ENCODE measurements around the gene WDR11.

WDR11 gene

GRCh38 chr10:120942806-120943413 lies 91.7 kb downstream of the WDR11 start:
- Histone ChIP-seq H3K9me3 (ENCODE audit: low read length) (no peaks in the 10 kb centered on the region), H3K4me3 (ENCODE audit: low read length) (peak overlapping the region; percentile 14), H3K36me3 (ENCODE audit: insufficient read depth, low read length) (no peaks in the 10 kb centered on the region), H3K4me1 (ENCODE audit: insufficient read depth, low read length) (no peaks in the 10 kb centered on the region), H2AFZ (ENCODE audit: low read depth, low read length) (peak overlapping the region; percentile 49), H3K27me3 (ENCODE audit: insufficient read depth, low read length) (peaks cover 3% of the 10 kb centered on the region)

GRCh38 chr10:120943542-120943941 lies 92.4 kb downstream of the WDR11 start:
- Histone ChIP-seq H3K27me3 (ENCODE audit: insufficient read depth, low read length) (peaks cover 3% of the 10 kb centered on the region), H3K9me3 (ENCODE audit: low read length) (no peaks in the 10 kb centered on the region), H3K4me1 (ENCODE audit: insufficient read depth, low read length) (no peaks in the 10 kb centered on the region), H2AFZ (ENCODE audit: low read depth, low read length) (no peak overlapping the region), H3K4me3 (ENCODE audit: low read length) (no peak overlapping the region), H3K36me3 (ENCODE audit: insufficient read depth, low read length) (no peaks in the 10 kb centered on the region)

DNA sequence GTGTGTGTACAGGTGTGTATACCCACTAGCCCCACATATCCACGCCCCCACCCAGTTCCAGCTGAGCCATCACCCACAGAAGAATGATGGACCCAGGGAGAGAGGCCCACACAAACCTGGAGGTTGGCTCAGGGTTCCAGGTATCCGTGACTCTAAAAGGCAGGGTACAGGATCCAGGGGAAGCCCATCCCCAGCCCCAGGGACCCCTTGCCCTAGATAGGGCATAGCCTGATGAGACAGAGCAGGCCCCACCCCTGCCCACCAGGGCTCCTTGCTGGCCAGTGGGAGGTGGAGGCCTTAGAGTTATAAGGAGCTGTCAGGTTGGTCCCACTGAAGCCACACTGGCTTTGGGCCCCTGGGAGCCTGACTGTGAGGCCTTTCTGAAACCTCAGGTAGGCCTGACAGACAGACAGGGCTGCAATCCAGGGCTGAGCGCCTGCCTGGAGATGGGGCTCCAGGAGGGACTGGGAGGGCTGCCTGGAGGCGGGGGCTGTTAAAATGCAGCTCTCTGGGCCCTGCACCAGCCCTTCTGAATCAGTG lies 93.5 kb downstream of the WDR11 start:
- H3K27me3 ChIP-seq (ENCODE audit: insufficient read depth, low read length), result peaks cover 7% of the 10 kb centered on the region
- no peaks in the 10 kb centered on the region for H3K9me3 ChIP-seq (ENCODE audit: low read length)
- H3K4me1 ChIP-seq (ENCODE audit: insufficient read depth, low read length), result peaks cover 6% of the 10 kb centered on the region
- no peaks in the 10 kb centered on the region for H3K36me3 ChIP-seq (ENCODE audit: insufficient read depth, low read length)
- H3K4me3 ChIP-seq (ENCODE audit: low read length), result no peak overlapping the region
- no peak overlapping the region for H2AFZ ChIP-seq (ENCODE audit: low read depth, low read length)

GRCh38 chr10:120945182-120945581 lies 94.0 kb downstream of the WDR11 start:
- peaks cover 12% of the 10 kb centered on the region for H3K27me3 ChIP-seq (ENCODE audit: insufficient read depth, low read length)
- no peak overlapping the region for H3K4me3 ChIP-seq (ENCODE audit: low read length)

GRCh38 chr10:120945801-120946302 lies 94.7 kb downstream of the WDR11 start:
- Histone ChIP-seq H3K4me1 (ENCODE audit: insufficient read depth, low read length) (peaks cover 13% of the 10 kb centered on the region), H2AFZ (ENCODE audit: low read depth, low read length) (no peak overlapping the region), H3K9me3 (ENCODE audit: low read length) (no peaks in the 10 kb centered on the region), H3K36me3 (ENCODE audit: insufficient read depth, low read length) (no peaks in the 10 kb centered on the region), H3K4me3 (ENCODE audit: low read length) (no peak overlapping the region), H3K27me3 (ENCODE audit: insufficient read depth, low read length) (peaks cover 16% of the 10 kb centered on the region)

More at GRCh38 chr10:120945182-120945581, 94.0 kb downstream of the WDR11 start:
- Histone ChIP-seq H2AFZ (ENCODE audit: low read depth, low read length) (no peak overlapping the region), H3K36me3 (ENCODE audit: insufficient read depth, low read length) (no peaks in the 10 kb centered on the region), H3K9me3 (ENCODE audit: low read length) (no peaks in the 10 kb centered on the region), H3K4me1 (ENCODE audit: insufficient read depth, low read length) (peaks cover 11% of the 10 kb centered on the region)

GRCh38 chr10:120946497-120946896 lies 95.3 kb downstream of the WDR11 start:
- no peaks in the 10 kb centered on the region for H3K36me3 ChIP-seq (ENCODE audit: insufficient read depth, low read length)
- H3K9me3 ChIP-seq (ENCODE audit: low read length), result peaks cover 2% of the 10 kb centered on the region
- H3K4me1 ChIP-seq (ENCODE audit: insufficient read depth, low read length), result peaks cover 13% of the 10 kb centered on the region
- peaks cover 22% of the 10 kb centered on the region for H3K27me3 ChIP-seq (ENCODE audit: insufficient read depth, low read length)
- H2AFZ ChIP-seq (ENCODE audit: low read depth, low read length), result no peak overlapping the region
- H3K4me3 ChIP-seq (ENCODE audit: low read length), result no peak overlapping the region

GRCh38 chr10:120948889-120949608 lies 97.9 kb downstream of the WDR11 start:
- Histone ChIP-seq H2AFZ (ENCODE audit: low read depth, low read length) (peak overlapping the region; percentile 69), H3K4me3 (ENCODE audit: low read length) (peak overlapping the region; percentile 49), H3K27me3 (ENCODE audit: insufficient read depth, low read length) (peaks cover 25% of the 10 kb centered on the region), H3K4me1 (ENCODE audit: insufficient read depth, low read length) (peaks cover 13% of the 10 kb centered on the region), H3K9me3 (ENCODE audit: low read length) (peaks cover 5% of the 10 kb centered on the region), H3K36me3 (ENCODE audit: insufficient read depth, low read length) (no peaks in the 10 kb centered on the region)

DNA sequence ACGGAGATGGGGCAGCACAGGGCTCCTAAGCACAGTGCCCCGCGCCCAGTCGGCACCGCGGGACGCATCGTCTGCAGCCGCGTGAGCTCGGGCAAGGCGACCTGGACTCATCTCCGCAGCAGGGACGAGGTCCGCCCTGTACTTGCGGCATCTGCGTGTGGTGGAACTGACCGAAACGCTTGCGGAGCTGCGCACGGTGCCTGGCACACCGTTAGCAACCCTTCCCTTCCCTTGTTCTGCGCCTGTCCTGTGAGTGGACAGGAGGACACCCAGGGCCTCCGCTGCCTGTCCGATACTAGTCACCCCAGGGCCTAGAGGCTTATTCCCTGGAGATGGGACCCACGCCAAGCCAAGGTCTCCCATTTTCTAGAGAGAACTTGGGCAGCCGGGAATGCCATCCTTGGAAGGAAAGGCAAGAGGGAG lies 98.5 kb downstream of the WDR11 start:
- peak overlapping the region; percentile 69 for H2AFZ ChIP-seq (ENCODE audit: low read depth, low read length)
- peaks cover 25% of the 10 kb centered on the region for H3K27me3 ChIP-seq (ENCODE audit: insufficient read depth, low read length)
- H3K4me3 ChIP-seq (ENCODE audit: low read length), result peak overlapping the region; percentile 49
- peaks cover 13% of the 10 kb centered on the region for H3K4me1 ChIP-seq (ENCODE audit: insufficient read depth, low read length)
- no peaks in the 10 kb centered on the region for H3K36me3 ChIP-seq (ENCODE audit: insufficient read depth, low read length)
- H3K9me3 ChIP-seq (ENCODE audit: low read length), result peaks cover 5% of the 10 kb centered on the region

DNA sequence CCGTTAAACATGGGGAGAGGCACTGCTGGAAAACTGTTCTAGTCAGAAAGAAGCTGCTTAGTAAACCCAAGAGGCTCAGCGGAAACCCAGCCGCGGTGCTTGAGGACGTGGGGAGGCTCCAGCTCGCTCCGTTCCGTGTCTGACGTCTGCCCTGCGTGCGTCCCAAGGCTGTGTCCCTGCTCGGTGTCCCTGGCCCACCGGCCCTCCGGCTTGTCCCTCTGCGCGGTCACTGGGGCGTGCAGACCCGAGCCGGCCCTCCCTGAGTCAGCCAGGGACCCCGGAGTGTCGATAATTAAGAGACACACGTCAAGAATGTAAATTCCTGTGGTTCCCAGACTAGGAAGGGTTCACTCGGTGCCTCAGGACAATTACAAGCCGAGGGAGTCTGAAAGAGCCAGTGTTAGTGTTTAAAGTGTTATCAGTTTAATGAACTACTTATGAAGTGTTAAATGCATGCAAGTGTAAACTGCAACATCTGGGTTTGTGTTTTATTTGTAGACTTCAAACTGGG lies 98.9 kb downstream of the WDR11 start:
- Histone ChIP-seq H2AFZ (ENCODE audit: low read depth, low read length) (peak overlapping the region; percentile 69), H3K4me3 (ENCODE audit: low read length) (no peak overlapping the region), H3K27me3 (ENCODE audit: insufficient read depth, low read length) (peaks cover 25% of the 10 kb centered on the region), H3K9me3 (ENCODE audit: low read length) (peaks cover 5% of the 10 kb centered on the region), H3K4me1 (ENCODE audit: insufficient read depth, low read length) (peaks cover 13% of the 10 kb centered on the region), H3K36me3 (ENCODE audit: insufficient read depth, low read length) (no peaks in the 10 kb centered on the region)

GRCh38 chr10:120951288-120951687 lies 100.1 kb downstream of the WDR11 start:
- Histone ChIP-seq H3K36me3 (ENCODE audit: insufficient read depth, low read length) (no peaks in the 10 kb centered on the region), H3K4me1 (ENCODE audit: insufficient read depth, low read length) (peaks cover 13% of the 10 kb centered on the region), H3K9me3 (ENCODE audit: low read length) (peaks cover 5% of the 10 kb centered on the region), H2AFZ (ENCODE audit: low read depth, low read length) (no peak overlapping the region), H3K4me3 (ENCODE audit: low read length) (no peak overlapping the region), H3K27me3 (ENCODE audit: insufficient read depth, low read length) (peaks cover 25% of the 10 kb centered on the region)

- H3K36me3 ChIP-seq (ENCODE audit: insufficient read depth, low read length), result no peaks in the 10 kb centered on the region
- peaks cover 13% of the 10 kb centered on the region for H3K4me1 ChIP-seq (ENCODE audit: insufficient read depth, low read length)
- H2AFZ ChIP-seq (ENCODE audit: low read depth, low read length), result no peak overlapping the region
- peaks cover 5% of the 10 kb centered on the region for H3K9me3 ChIP-seq (ENCODE audit: low read length)
- peaks cover 25% of the 10 kb centered on the region for H3K27me3 ChIP-seq (ENCODE audit: insufficient read depth, low read length)
- H3K4me3 ChIP-seq (ENCODE audit: low read length), result no peak overlapping the region
Measured at GRCh38 chr10:120953897-120954296, 102.7 kb downstream of the WDR11 start.

Measured in neuron (in vitro differentiated cells).